HG03175 (cell line): ENCODE results near the gene IL1RL2.

Experiments
- ATAC-seq: cut with Tn5 transposase; IDR thresholded peaks from one replicate; pipeline ENCODE4 v1.9.1; 2021; ENCODE audit warnings: mild to moderate bottlenecking, moderate library complexity; ENCODE audit not compliant: unreplicated experiment

Gene IL1RL2

DNA sequence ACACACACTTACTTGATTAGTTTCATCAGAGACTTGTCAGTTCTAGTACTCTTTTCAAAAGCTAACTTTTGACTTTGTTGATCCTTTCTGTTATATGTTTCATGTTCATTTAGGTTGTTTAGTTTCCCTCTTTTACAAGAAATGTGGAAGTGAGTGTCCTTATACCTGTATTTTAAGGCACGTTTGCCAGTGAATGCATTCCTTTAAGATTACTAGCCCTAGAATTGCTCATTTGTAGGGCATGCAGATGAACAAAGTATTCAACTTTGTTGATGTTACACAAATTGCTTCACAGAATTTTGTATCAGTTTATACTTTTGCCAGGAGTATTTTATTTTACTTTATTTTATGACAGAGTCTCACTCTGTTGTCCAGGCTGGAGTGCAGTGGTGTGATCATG, 6.3 kb downstream of the IL1RL2 start:
- no peak for ATAC-seq

- no peak for ATAC-seq
These were observed 7.9 kb downstream of the IL1RL2 start for GRCh38 chr2:102194609-102195268.

- no peak for ATAC-seq
These were observed 10.7 kb downstream of the IL1RL2 start for GRCh38 chr2:102197389-102198137.

DNA sequence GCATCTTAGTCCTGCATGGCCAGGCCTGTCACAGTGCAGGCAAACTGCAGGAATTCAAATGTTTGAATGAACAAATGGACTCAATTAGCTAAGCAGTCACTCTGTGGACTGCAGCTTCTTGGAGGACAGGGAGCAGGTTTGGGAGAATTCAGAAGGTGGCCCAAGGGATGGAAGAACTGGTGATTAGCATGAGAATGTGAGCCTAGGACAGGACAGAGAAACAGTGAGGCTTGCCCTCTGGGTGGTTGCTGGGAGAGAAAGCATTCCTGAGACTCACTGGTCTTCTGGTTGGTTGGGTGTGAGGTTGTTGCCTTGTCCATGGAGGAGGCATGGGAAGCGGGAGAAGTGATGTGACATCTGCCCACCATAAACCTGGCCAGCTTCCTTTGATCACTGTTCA, 13.7 kb downstream of the IL1RL2 start:
- no peak for ATAC-seq

GRCh38 chr2:102204638-102205037, 17.8 kb downstream of the IL1RL2 start:
- ATAC-seq = no peak

- ATAC-seq = no peak
These were observed 20.0 kb downstream of the IL1RL2 start for GRCh38 chr2:102206666-102207341.

DNA sequence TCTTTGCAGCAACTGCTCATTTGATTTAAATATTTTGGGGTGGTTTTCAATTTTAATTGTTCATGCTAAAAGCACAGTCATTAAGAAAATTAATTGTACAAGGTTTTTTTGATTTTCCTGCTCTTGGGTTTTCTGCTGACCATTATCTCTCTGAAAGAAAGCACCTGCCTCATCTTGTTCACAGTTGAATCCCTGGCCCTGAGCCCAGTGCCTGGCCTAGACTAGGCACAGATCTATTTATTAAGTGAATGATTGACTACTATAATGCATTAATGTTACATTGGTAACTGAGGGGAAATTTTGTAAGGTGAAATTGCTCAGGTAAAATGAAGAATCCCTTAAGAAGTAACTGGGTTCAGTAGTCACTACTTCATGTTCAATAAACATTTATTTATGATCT, 22.0 kb downstream of the IL1RL2 start:
- ATAC-seq = no peak

- ATAC-seq = no peak
These were observed 22.7 kb downstream of the IL1RL2 start for GRCh38 chr2:102209474-102209873.

DNA sequence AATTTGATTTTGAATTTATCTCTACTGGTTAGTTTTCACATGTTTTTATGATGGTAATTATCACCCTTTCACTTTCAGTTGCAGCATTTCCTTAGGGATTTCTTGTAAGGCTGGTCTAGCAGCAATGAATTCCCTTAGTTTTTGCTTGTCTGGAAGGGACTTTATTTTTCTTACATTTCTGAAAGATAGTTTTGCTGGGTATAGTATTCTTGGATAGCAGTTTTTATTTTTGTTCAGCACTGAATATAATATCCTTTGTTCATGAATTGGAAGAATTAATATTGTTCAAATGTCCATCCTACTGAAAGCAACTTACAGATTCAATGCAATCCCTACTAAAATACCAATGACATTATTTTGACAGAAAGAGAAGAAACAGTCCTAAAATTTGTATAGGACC, 30.2 kb downstream of the IL1RL2 start:
- no peak for ATAC-seq

DNA sequence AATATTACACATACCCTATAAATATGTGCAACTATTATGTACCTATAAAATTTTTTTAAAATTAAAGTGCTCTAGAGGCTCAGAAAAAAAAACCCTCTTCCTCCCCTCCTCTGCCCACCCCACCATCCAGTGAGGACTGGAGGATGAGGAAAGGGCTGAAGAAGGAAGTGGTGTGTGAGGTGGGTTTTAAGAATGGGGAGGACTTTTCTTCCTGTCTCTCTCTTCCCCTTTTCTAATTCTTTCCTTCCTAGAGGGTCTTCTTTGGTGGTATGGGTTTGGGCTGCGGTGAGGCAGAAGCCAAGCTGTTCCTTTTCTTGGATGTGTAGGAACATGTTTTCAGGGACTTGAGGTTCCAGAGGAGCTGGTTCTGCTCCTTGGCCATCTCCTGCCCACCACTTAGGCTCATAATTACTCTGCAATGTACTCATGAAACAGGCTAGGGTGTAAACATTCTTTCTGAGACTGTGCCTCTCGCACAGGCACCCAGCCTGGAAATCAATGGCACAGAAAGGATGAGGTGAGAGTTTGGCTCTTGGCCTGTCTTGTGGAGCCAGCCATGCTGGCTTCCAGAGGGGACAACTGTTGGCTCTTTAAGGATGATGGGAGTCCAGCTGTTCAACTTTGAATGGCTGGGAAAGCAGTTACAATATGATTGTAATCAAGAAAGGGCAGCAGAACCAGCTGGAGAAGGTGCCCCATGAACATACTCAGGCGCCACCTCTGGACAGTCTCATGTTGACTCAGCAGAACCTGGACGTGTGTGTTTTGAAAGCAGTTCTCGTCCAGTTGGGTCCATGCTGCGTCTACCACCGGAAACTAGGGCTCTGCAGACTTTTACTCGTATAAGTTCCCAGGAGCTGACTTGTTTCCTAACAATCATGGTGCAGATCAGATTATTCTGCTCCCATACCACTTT, 38.3 kb downstream of the IL1RL2 start:
- no peak for ATAC-seq

- ATAC-seq = no peak
These were observed 39.3 kb downstream of the IL1RL2 start for GRCh38 chr2:102226171-102226570.

DNA sequence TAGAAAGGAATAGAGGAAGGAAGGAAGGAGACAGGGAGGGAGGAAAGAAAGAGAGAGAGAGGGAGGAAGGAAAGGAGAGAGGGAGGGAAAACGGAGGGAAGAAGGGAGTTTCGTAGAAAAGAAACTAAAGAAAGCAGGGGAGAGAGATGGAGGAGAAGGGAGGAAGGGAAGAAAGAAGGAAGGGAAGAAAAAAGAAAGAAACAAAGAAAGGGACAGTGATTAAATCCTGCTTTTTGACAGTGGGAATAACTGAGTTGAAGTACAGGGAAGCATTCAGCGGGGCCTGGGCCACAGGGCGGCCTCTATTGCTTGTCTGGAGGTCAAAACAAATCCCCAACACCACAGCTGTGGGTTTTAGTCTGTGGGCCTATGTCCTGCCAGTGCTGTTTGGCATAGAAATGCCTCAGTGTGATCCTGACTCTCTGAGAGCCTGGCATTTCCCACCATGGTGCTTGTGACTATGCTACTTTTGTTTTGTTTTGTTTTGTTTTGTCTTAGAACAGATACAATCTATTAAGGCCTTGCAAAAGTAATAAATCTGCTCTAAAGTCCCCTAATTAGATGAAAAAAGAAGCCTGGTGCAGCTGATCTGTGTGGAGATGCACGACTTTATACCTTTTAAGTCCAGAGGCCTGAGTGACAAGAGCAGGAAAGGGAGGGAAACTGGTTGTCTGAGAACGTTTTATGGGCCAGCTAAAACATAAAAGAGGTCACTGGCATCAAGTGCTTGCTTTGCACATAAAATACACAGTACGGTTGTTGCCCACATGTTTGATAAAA, 40.0 kb downstream of the IL1RL2 start:
- no peak for ATAC-seq

- ATAC-seq = no peak
These were observed 42.4 kb downstream of the IL1RL2 start for GRCh38 chr2:102229141-102229769.

DNA sequence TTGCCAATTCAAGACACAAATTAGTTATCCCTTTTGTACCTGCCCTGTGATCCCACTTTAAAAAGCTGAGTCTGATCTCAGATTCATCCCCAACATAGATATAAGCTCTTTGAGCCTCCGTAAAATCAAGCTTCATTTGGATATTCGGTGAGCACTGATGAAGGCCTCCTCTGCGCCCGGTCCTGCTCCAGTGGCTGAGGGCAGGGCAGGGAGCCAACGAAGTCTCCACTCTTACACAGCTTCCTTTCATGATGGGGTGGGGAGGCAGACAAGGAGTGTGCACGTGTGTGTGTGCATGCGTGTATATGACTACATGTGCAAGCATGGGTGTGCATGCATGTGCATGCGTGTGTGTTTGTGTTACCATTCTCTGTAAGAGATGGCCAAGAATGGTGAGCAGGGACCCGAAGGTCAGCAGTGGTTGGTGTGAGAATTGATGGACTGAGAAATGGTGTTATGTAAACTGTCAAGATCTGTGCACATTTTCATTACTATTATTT, 43.6 kb downstream of the IL1RL2 start:
- no peak for ATAC-seq

DNA sequence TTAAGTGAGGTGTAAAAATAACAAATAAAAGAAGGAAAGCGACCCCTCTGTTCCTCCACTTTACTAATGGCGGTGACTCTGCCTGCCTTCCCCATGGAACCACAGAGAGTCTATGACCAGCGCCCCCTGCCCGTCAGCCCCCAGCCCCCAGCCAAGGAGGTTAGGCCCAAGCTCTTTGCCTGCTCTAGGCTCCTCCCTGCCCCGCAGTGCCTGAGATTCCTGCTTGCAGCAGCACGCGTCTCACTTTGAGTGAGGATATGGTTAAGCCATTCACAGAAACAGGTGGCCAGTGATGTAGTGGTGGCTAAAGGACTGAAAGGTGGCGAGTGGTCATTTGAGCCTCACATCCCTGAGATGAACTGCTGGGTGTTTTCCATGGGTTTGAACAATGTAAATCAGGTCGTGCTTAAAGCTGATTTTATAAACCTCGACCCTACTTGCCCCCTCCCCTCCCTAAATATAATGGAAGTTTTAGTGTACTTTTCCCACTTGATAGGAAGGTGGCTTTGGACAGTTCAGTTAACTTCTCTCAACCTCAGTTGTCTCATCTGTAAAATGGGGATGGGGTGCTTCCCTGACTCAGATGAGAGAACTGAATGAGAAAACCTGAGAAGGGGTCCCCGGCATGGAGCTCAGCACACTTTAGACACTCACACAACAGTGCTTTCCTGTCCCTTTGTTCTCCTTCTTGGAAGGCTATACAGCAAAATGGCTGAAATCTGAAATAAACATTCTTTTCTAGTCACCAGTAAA, 46.5 kb downstream of the IL1RL2 start:
- ATAC-seq = no peak

DNA sequence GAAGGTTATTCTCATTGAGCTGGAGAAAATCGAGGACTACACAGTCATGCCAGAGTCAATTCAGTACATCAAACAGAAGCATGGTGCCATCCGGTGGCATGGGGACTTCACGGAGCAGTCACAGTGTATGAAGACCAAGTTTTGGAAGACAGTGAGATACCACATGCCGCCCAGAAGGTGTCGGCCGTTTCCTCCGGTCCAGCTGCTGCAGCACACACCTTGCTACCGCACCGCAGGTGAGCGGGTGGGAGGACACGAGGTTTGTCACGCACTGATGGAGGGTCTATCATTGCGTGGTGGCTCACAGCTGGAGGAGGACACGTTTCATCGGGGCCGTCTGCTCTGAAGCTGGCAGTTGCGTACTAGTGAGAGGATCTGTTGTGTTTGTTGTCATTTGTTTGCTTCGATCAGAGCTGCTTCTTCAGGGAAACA, 48.2 kb downstream of the IL1RL2 start:
- no peak for ATAC-seq

GRCh38 chr2:102235491-102235890, 48.7 kb downstream of the IL1RL2 start:
- ATAC-seq = no peak

- no peak for ATAC-seq
These were observed 49.3 kb downstream of the IL1RL2 start for GRCh38 chr2:102236132-102236531.

GRCh38 chr2:102237176-102237575, 50.4 kb downstream of the IL1RL2 start:
- ATAC-seq = no peak
